DND-41 (cell line): ENCODE results near the gene DLGAP1.

Experiments
- CTCF ChIP-seq: IDR thresholded peaks from 2 replicates; pipeline ENCODE4 v1.5.1; 2012; ENCODE audit warnings: borderline replicate concordance, low read length, moderate library complexity, mild to moderate bottlenecking; ENCODE audit not compliant: poor library complexity, severe bottlenecking; ENCODE audit errors: extremely low read depth
- EZH2 ChIP-seq: IDR thresholded peaks from 3 replicates; pipeline ENCODE4 v1.6.1; 2012; ENCODE audit warnings: borderline replicate concordance, low read depth, mild to moderate bottlenecking, moderate library complexity, low read length, inconsistent platforms; ENCODE audit not compliant: severe bottlenecking

DNA sequence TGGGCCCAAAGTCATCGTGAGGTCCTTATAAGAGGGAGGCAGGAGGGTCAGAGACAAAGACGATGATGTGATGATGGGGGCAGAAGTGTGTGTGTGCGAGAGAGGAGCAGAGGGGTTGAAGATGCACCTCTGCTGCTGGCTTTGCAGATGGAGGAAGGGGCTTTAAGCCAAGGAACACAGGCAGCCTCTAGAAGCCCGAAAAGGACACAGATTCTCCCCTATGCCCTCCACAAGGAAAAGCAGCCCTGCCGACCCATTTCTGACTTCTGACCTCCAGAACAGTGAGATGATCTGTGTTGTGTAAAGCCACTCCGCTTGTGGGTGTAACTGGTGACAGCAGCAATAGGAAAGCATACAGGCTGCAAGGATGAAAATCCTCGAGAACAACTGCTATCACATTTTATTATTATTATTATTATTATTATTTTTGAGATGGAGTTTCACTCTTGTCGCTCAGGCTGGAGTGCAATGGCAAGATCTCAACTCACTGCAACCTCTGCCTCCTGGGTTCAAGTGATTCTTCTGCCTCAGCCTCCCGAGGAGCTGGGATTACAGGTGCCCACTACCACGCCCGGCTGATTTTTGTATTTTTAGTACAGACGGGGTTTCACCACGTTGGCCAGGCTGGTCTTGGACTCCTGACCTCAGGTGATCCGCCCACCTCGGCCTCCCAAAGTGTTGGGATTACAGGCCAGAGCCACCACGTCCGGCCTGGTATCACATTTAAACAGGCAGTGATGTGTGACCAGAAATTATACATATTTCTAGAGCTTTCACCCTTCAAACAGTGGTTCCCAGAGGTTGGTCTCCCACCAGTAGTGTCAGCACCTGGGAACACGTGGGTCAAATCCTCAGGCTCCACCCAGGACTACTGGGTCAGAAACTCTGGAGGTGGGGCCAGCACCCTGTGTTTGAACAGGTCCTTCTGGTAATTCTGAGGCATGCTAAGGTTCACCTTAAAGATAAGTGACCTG is 834.7 kb downstream of the DLGAP1 start:
- no peak for TF ChIP-seq EZH2
- TF ChIP-seq CTCF, result no peak
